Suprapubic skin (tissue), 3 donors: ENCODE measurements around the gene PIWIL4.

Source experiments
- POLR2A ChIP-seq, 2 donors: fragments of 450-650 bp; IDR thresholded peaks; one replicate each; pipeline ENCODE4 v1.6.1; 2017; ENCODE audit warnings: antibody characterized with exemption in 2 of 2, mild to moderate bottlenecking in 2 of 2, moderate library complexity in 2 of 2
- TF ChIP-seq, protein P1 (sequence below), 2 donors: fragments of 200-600 bp in 1 of 2; fragments of 450-650 bp in 1 of 2; sonication (generic) in 1 of 2; IDR thresholded peaks; one replicate each; pipeline ENCODE4 v1.5.1; 2016 to 2019; ENCODE audit warnings: antibody characterized with exemption in 2 of 2, mild to moderate bottlenecking in 1 of 2, moderate library complexity in 1 of 2

DNA sequence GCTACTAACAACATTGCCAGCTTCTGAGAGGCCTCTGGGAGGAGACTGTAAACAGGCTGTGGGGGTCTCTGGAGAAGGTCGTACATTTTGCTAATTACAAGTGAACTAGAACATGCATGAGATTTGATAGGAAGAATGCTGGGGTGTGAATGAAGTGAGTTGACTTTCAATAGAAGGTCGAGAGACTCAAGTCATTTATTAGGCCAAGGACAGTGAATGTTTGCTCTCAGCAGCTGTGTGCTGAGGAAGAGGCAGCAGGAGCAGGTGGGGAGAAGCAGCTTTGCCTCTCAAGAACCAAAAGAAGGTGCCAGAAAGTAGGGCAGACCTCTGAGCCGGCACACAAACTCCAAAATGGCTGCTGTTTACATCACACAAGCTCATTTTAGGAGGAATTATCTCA lies 91.7 kb downstream of the PIWIL4 start:
- TF ChIP-seq, protein P1, sequence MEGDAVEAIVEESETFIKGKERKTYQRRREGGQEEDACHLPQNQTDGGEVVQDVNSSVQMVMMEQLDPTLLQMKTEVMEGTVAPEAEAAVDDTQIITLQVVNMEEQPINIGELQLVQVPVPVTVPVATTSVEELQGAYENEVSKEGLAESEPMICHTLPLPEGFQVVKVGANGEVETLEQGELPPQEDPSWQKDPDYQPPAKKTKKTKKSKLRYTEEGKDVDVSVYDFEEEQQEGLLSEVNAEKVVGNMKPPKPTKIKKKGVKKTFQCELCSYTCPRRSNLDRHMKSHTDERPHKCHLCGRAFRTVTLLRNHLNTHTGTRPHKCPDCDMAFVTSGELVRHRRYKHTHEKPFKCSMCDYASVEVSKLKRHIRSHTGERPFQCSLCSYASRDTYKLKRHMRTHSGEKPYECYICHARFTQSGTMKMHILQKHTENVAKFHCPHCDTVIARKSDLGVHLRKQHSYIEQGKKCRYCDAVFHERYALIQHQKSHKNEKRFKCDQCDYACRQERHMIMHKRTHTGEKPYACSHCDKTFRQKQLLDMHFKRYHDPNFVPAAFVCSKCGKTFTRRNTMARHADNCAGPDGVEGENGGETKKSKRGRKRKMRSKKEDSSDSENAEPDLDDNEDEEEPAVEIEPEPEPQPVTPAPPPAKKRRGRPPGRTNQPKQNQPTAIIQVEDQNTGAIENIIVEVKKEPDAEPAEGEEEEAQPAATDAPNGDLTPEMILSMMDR (IDR thresholded peaks at IDR 0.05): no peak
- no peak for TF ChIP-seq POLR2A (IDR thresholded peaks at IDR 0.05)
